ENCODE results near the gene ITPA.

The ITPA gene

GRCh38 chr20:3209257-3209945 lies at the start of gene ITPA:
Gene ITPA, plus strand, starts transcription at chr20:3209498. Its CDS starts 54 bp downstream, at chr20:3209552.
- DNase-seq, result peak; percentile 57 to 63

- DNase-seq, result no peak
These were observed 48.9 kb upstream of the ITPA start for GRCh38 chr20:3160418-3160817.

GRCh38 chr20:3161316-3162079 lies 47.8 kb upstream of the ITPA start:
- no peak for DNase-seq

GRCh38 chr20:3162080-3162611 lies 47.2 kb upstream of the ITPA start:
- DNase-seq, result no peak

- DNase-seq, result no peak
These were observed 45.9 kb upstream of the ITPA start for GRCh38 chr20:3163099-3164042.

- no peak for DNase-seq
These were observed 45.1 kb upstream of the ITPA start for GRCh38 chr20:3164043-3164762.

- DNase-seq, result no peak
These were observed 44.4 kb upstream of the ITPA start for GRCh38 chr20:3164763-3165410.

- DNase-seq, result no peak
These were observed 43.6 kb upstream of the ITPA start for GRCh38 chr20:3165473-3166337.

GRCh38 chr20:3166338-3166912 lies 42.9 kb upstream of the ITPA start:
- DNase-seq, result no peak

GRCh38 chr20:3166913-3167342 lies 42.4 kb upstream of the ITPA start:
- DNase-seq, result no peak

GRCh38 chr20:3167738-3168078 lies 41.6 kb upstream of the ITPA start:
- DNase-seq, result no peak

GRCh38 chr20:3168079-3168828 lies 41.0 kb upstream of the ITPA start:
- no peak for DNase-seq

GRCh38 chr20:3168829-3169590 lies 40.3 kb upstream of the ITPA start:
- no peak for DNase-seq

- DNase-seq, result no peak
These were observed 37.7 kb upstream of the ITPA start for GRCh38 chr20:3171391-3172125.

GRCh38 chr20:3172126-3172932 lies 37.0 kb upstream of the ITPA start:
- no peak for DNase-seq

- DNase-seq, result peak; percentile 90 to 92
These were observed 36.2 kb upstream of the ITPA start, which contains the start of gene LZTS3 for GRCh38 chr20:3172933-3173609. Gene LZTS3, minus strand, starts transcription at chr20:3173549. Its CDS starts 6,386 bp downstream, at chr20:3167163.

Measured in CD4-positive, alpha-beta T cell treated with Interleukin-1 beta for 1 hour (primary cell).